Tibial nerve (tissue), 4 donors: ENCODE measurements around the gene RAB42. TPM values are rescaled to one million over a fixed set of nuclear protein-coding genes. Genes with fewer than 3 reads are reported as not detected.
"Not testable (repeated sequence)": the region's sequence is repeated elsewhere in the genome, so short reads cannot be mapped to it uniquely, and the experiment has no call there.

Experiments used
- DNase-seq, 2 donors: peaks; one replicate each; pipeline ENCODE4 v3.0.0-alpha.2; 2019; ENCODE audit warnings: low spot score in 2 of 2
- H3K27ac ChIP-seq, 4 donors: fragments of 200-600 bp; sonication (generic) in 3 of 4; one replicate each; pipeline ENCODE4 v1.5.1; 2017 to 2019; ENCODE audit warnings: mild to moderate bottlenecking in 1 of 4
- H3K27me3 ChIP-seq, 2 donors: fragments of 200-600 bp; sonication (generic) in 1 of 2; one replicate each; pipeline versions ENCODE4 v1.5.1 to v1.6.0; 2017 to 2019
- H3K36me3 ChIP-seq, 3 donors: fragments of 200-600 bp; sonication (generic); one replicate each; pipeline ENCODE4 v1.5.1; 2018 to 2019
- H3K4me1 ChIP-seq, 4 donors: fragments of 200-600 bp; sonication (generic) in 3 of 4; one replicate each; pipeline ENCODE4 v1.5.1; 2017 to 2019
- H3K4me3 ChIP-seq, 4 donors: fragments of 200-600 bp; sonication (generic) in 3 of 4; one replicate each; pipeline ENCODE4 v1.5.1; 2017 to 2019; ENCODE audit warnings: mild to moderate bottlenecking in 1 of 4, moderate library complexity in 1 of 4
- H3K9me3 ChIP-seq, 4 donors: fragments of 200-600 bp; sonication (generic) in 3 of 4; one replicate each; pipeline ENCODE4 v1.5.1; 2017 to 2019
- CTCF ChIP-seq, 5 experiments: fragments of 200-600 bp in 3 of 5; fragments of 450-650 bp in 2 of 5; sonication (generic) in 3 of 5; IDR thresholded peaks; one replicate each; pipeline ENCODE4 v1.5.1; 2016 to 2019; ENCODE audit warnings: antibody characterized with exemption in 5 of 5, mild to moderate bottlenecking in 3 of 5, moderate library complexity in 2 of 5
- EP300 ChIP-seq, 2 donors: sonication (generic); formaldehyde crosslinking; IDR thresholded peaks; one replicate each; pipeline ENCODE4 v1.6.1; 2017; ENCODE audit warnings: antibody characterized with exemption in 2 of 2, mild to moderate bottlenecking in 1 of 2
- POLR2A ChIP-seq, 2 donors: fragments of 450-650 bp; IDR thresholded peaks; one replicate each; pipeline ENCODE4 v1.6.1; 2017; ENCODE audit warnings: antibody characterized with exemption in 2 of 2, mild to moderate bottlenecking in 2 of 2, moderate library complexity in 2 of 2
- WGBS, 2 donors: methylation state at CpG; one replicate each; pipeline ENCODE4 v1.1.5; 2018; 5-methylcytosine and 5-hydroxymethylcytosine counted together
- total RNA-seq, 4 donors: library from RNA; depleted of rRNA; stranded (reverse); fragments of >200 nt; gene quantifications; one replicate each; pipeline ENCODE4 v1.1.0, GENCODE V29; 2016

The RAB42 gene
- total RNA-seq, 4 donors from 2014 or later: 0.87 to 8.7 (median 1.6) TPM

GRCh38 chr1:28595412-28596191 is 3.5 kb downstream of the RAB42 start:
- Histone ChIP-seq H3K27ac (no peak overlapping the region), H3K36me3 (peaks cover 0 to 21% (median 3%) of the 10 kb centered on the region in 3 donors), H3K27me3 (no peaks in the 10 kb centered on the region), H3K4me3 (no peak overlapping the region), H3K4me1 (peaks cover 0 to 14% (median 4%) of the 10 kb centered on the region in 4 donors), H3K9me3 (no peaks in the 10 kb centered on the region)
- TF ChIP-seq EP300 (IDR thresholded peaks at IDR 0.05): no peak
- no peak for TF ChIP-seq POLR2A (IDR thresholded peaks at IDR 0.05)
- no peak for TF ChIP-seq CTCF (IDR thresholded peaks at IDR 0.05)
- no peak for DNase-seq
- 84 to 88% methylated on average over 10 of the region's 10 CpGs for WGBS, 2 donors

- not testable (repeated sequence) for H3K9me3 ChIP-seq, DNase-seq, H3K4me3 ChIP-seq, H3K27me3 ChIP-seq, H3K27ac ChIP-seq
- WGBS, 2 donors: 95% methylated on average over 11 of the region's 11 CpGs
- Histone ChIP-seq H3K4me1 (peaks cover 0 to 14% (median 4%) of the 10 kb centered on the region in 4 donors), H3K36me3 (peaks cover 0 to 27% (median 8%) of the 10 kb centered on the region in 3 donors)
Measured at GRCh38 chr1:28596276-28596675, 4.2 kb downstream of the RAB42 start.

GRCh38 chr1:28601696-28602095 is 9.6 kb downstream of the RAB42 start:
- H3K4me3 ChIP-seq: no peak overlapping the region
- DNase-seq: no peak
- TF ChIP-seq POLR2A (IDR thresholded peaks at IDR 0.05) (no peak), EP300 (IDR thresholded peaks at IDR 0.05) (no peak), CTCF (IDR thresholded peaks at IDR 0.05) (no peak)
- H3K4me1 ChIP-seq: peaks cover 0 to 19% (median 0%) of the 10 kb centered on the region in 4 donors
- 52 to 55% methylated on average over 3 of the region's 3 CpGs for WGBS, 2 donors
- H3K36me3 ChIP-seq: peaks cover 0 to 61% (median 23%) of the 10 kb centered on the region in 3 donors
- H3K27ac ChIP-seq: peak overlapping the region in 1 of 4 donors; percentile 11
- no peaks in the 10 kb centered on the region for H3K27me3 ChIP-seq
- H3K9me3 ChIP-seq: no peaks in the 10 kb centered on the region

GRCh38 chr1:28602536-28603439 is 10.7 kb downstream of the RAB42 start:
- Histone ChIP-seq H3K27ac (no peak overlapping the region), H3K27me3 (no peaks in the 10 kb centered on the region), H3K4me3 (no peak overlapping the region), H3K9me3 (no peaks in the 10 kb centered on the region), H3K4me1 (peaks cover 0 to 19% (median 0%) of the 10 kb centered on the region in 4 donors), H3K36me3 (peaks cover 0 to 72% (median 23%) of the 10 kb centered on the region in 3 donors)
- TF ChIP-seq POLR2A (IDR thresholded peaks at IDR 0.05): no peak
- TF ChIP-seq CTCF (IDR thresholded peaks at IDR 0.05): peak; percentile 53 to 76 (median 60)
- TF ChIP-seq EP300 (IDR thresholded peaks at IDR 0.05): peak in 1 of 2 donors; percentile 10
- DNase-seq: peak; percentile 42 to 82
- WGBS, 2 donors: 64 to 66% methylated on average over 15 of the region's 15 CpGs

- Histone ChIP-seq H3K27me3 (no peaks in the 10 kb centered on the region), H3K9me3 (no peaks in the 10 kb centered on the region), H3K36me3 (peaks cover 2 to 85% (median 23%) of the 10 kb centered on the region in 3 donors), H3K27ac (no peak overlapping the region), H3K4me3 (no peak overlapping the region), H3K4me1 (peaks cover 0 to 19% (median 0%) of the 10 kb centered on the region in 4 donors)
- WGBS, 2 donors: 89 to 93% methylated on average over 5 of the region's 5 CpGs
- no peak for DNase-seq
- TF ChIP-seq CTCF (IDR thresholded peaks at IDR 0.05) (no peak), EP300 (IDR thresholded peaks at IDR 0.05) (no peak), POLR2A (IDR thresholded peaks at IDR 0.05) (no peak)
Measured at GRCh38 chr1:28604411-28604810, 12.3 kb downstream of the RAB42 start.
